Neutrophil (primary cell): Measurements from ENCODE around the gene HOXB2.

ENCODE experiments used
- H3K27ac ChIP-seq: fragments of 200-600 bp; sonication (generic); 2 replicates; pipeline ENCODE4 v1.5.1; 2016; ENCODE audit warnings: mild to moderate bottlenecking, moderate library complexity
- H3K27me3 ChIP-seq: fragments of 200-600 bp; sonication (generic); 2 replicates; pipeline ENCODE4 v1.6.0; 2016; ENCODE audit warnings: mild to moderate bottlenecking
- H3K36me3 ChIP-seq: fragments of 200-600 bp; sonication (generic); 2 replicates; pipeline ENCODE4 v1.5.1; 2017
- H3K4me1 ChIP-seq, 2 experiments: fragments of 200-600 bp in 1 of 2; sonication (generic) in 1 of 2; 1 replicate in 1 of 2; 2 replicates in 1 of 2; pipeline versions ENCODE4 v1.5.1 to v1.6.1; 2013 to 2016; ENCODE audit warnings: low read depth in 1 of 2, low read length in 1 of 2, mild to moderate bottlenecking in 1 of 2, moderate library complexity in 1 of 2; ENCODE audit not compliant: control insufficient read depth in 1 of 2, insufficient read depth in 1 of 2
- H3K4me3 ChIP-seq, 2 experiments: fragments of 200-600 bp in 1 of 2; sonication (generic) in 1 of 2; 1 replicate in 1 of 2; 2 replicates in 1 of 2; pipeline ENCODE4 v1.5.1; 2013 to 2016; ENCODE audit warnings: low read depth in 1 of 2, low read length in 1 of 2, mild to moderate bottlenecking in 1 of 2, moderate library complexity in 1 of 2
- H3K9me3 ChIP-seq: fragments of 200-600 bp; sonication (generic); 2 replicates; pipeline ENCODE4 v1.5.1; 2016
- TF ChIP-seq, protein P1 (sequence below): fragments of 200-600 bp; sonication (generic); IDR thresholded peaks from 2 replicates; pipeline ENCODE4 v1.5.1; 2016; ENCODE audit warnings: antibody characterized with exemption

Gene HOXB2

DNA sequence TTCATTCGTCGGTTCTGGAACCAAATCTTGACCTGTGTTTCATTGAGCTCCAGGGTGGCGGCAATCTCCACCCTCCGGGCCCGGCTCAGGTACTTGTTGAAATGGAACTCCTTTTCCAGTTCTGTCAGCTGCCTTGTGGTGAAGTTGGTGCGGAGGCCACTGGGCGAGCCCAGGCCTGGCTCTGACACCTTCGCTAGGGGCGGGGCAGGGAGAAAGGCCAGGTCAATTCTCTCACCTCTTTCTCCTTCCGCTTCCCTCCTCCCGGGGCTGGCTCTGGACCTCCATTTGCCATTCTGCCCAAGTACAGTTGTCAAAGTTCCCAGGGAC is 15.3 kb downstream of the HOXB2 start:
- H3K4me3 ChIP-seq, result no peak overlapping the region
- no peaks in the 10 kb centered on the region for H3K9me3 ChIP-seq
- H3K27ac ChIP-seq, result no peak overlapping the region
- H3K36me3 ChIP-seq, result no peaks in the 10 kb centered on the region
- no peaks in the 10 kb centered on the region for H3K4me1 ChIP-seq
- peaks cover 84% of the 10 kb centered on the region for H3K27me3 ChIP-seq
- TF ChIP-seq, protein P1, sequence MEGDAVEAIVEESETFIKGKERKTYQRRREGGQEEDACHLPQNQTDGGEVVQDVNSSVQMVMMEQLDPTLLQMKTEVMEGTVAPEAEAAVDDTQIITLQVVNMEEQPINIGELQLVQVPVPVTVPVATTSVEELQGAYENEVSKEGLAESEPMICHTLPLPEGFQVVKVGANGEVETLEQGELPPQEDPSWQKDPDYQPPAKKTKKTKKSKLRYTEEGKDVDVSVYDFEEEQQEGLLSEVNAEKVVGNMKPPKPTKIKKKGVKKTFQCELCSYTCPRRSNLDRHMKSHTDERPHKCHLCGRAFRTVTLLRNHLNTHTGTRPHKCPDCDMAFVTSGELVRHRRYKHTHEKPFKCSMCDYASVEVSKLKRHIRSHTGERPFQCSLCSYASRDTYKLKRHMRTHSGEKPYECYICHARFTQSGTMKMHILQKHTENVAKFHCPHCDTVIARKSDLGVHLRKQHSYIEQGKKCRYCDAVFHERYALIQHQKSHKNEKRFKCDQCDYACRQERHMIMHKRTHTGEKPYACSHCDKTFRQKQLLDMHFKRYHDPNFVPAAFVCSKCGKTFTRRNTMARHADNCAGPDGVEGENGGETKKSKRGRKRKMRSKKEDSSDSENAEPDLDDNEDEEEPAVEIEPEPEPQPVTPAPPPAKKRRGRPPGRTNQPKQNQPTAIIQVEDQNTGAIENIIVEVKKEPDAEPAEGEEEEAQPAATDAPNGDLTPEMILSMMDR, result no peak

GRCh38 chr17:48528936-48529682 is 15.8 kb downstream of the HOXB2 start:
- Histone ChIP-seq H3K36me3 (no peaks in the 10 kb centered on the region), H3K27ac (no peak overlapping the region), H3K9me3 (no peaks in the 10 kb centered on the region), H3K4me1 (no peaks in the 10 kb centered on the region), H3K27me3 (peaks cover 89% of the 10 kb centered on the region), H3K4me3 (no peak overlapping the region)
- TF ChIP-seq, protein P1, result no peak

GRCh38 chr17:48528153-48528935 is 16.6 kb downstream of the HOXB2 start:
- no peaks in the 10 kb centered on the region for H3K36me3 ChIP-seq
- TF ChIP-seq, protein P1, result no peak
- H3K27me3 ChIP-seq, result peaks cover 92% of the 10 kb centered on the region
- H3K4me1 ChIP-seq, result no peaks in the 10 kb centered on the region
- no peaks in the 10 kb centered on the region for H3K9me3 ChIP-seq
- H3K4me3 ChIP-seq, result no peak overlapping the region
- no peak overlapping the region for H3K27ac ChIP-seq

DNA sequence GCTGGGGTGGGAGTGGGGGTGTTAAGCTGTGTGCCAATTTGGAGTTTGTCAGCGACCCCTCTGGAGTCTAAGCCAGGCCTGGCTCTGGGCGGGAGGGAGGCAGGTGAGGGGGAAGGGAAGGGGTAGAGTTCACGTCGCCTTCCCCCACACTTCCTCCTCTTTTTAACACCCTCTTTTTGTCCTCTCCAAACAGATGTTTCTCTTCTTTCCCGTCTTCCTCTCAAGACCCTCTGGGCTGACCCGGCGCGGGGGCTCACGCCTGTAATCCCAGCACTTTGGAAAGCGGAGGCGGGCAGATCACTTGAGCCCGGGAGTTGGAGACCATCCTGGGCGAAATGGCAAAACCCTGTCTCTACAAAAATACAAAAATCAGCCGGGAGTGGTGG is 17.4 kb downstream of the HOXB2 start:
- Histone ChIP-seq H3K4me1 (no peaks in the 10 kb centered on the region), H3K9me3 (no peaks in the 10 kb centered on the region), H3K4me3 (no peak overlapping the region), H3K27ac (no peak overlapping the region), H3K27me3 (peaks cover 94% of the 10 kb centered on the region), H3K36me3 (no peaks in the 10 kb centered on the region)
- TF ChIP-seq, protein P1, result no peak

DNA sequence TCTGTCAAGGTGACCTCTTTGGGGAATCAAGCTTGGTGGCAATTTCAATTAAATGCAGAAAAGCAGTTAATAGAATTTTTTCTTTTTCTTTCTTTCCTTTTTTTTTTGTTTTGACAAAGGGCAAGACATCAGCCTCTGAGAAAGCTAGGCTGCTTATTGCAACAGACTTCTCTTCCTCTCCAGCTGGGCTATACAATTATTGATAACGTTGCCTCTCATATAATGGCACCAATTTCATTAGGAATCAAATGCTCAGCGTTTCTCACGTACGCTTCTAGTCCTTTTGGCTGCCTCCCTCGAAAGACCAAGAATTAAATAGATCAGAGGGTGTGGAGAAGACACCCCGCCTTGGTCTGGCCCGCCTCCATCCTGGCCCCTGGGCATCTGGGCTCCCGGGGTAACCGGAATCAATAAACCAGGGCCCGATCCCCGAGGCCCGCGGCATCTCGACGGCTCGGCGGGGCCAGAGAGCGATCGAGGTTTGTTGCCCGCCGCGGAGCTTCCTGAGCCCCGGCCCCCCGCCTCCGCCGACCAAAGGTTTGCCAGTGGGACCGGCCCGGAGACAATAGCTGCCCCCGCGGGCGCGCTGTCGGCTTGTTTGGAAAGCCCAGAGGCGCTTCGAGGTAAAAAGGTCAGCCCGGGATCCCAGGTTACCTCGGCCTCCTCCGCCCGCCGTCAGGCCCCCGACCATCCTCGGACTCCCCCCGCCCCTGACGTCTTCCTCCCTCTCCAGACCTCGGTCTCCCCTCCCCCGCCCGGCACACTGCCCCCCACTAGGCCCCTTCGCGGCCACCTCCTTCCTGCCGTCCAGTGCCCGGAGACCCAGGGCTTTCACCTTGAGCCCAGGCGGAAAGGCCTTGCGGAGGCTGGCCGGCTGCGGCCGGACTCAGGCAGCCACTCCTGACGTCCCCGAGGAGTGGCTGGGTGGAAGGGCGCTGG is 18.0 kb downstream of the HOXB2 start:
- Histone ChIP-seq H3K36me3 (no peaks in the 10 kb centered on the region), H3K27me3 (peaks cover 94% of the 10 kb centered on the region), H3K27ac (no peak overlapping the region), H3K9me3 (no peaks in the 10 kb centered on the region), H3K4me1 (no peaks in the 10 kb centered on the region), H3K4me3 (no peak overlapping the region)
- TF ChIP-seq, protein P1, result no peak
